B cell (primary cell): ENCODE data around the gene OTULIN. TPM values are rescaled to one million over a fixed set of nuclear protein-coding genes. Genes with fewer than 3 reads are reported as not detected.

Experiments
- ATAC-seq: fragments of 200-7000 bp; cut with Tn5 transposase; one replicate; pipeline ENCODE4 v1.10.0; 2021; ENCODE audit warnings: low read depth, mild to moderate bottlenecking, moderate number of reproducible peaks, moderate library complexity
- CTCF ChIA-PET: fragments of 350-600 bp; sonication (Branson Sonifier 250); formaldehyde crosslinking; loops from one replicate; lab custom pipeline; 2021; ENCODE audit warnings: antibody characterized with exemption, inconsistent platforms; lab: Charles Lee
- POLR2A ChIA-PET: fragments of 350-600 bp; sonication (Branson Sonifier 250); formaldehyde crosslinking; loops from one replicate; lab custom pipeline; 2021; ENCODE audit warnings: antibody characterized with exemption; lab: Charles Lee
- DNase-seq: peaks from one replicate; pipeline ENCODE4 v3.0.0; 2013
- H2AFZ ChIP-seq: 2 replicates; pipeline ENCODE4 v1.6.1; 2012; ENCODE audit warnings: mild to moderate bottlenecking, low read depth, low read length; ENCODE audit not compliant: insufficient read depth, poor library complexity, severe bottlenecking
- H3K27ac ChIP-seq, 2 donors: 1 replicate in 1 of 2; 2 replicates in 1 of 2; pipeline ENCODE4 v1.5.1; 2012 to 2013; ENCODE audit warnings: low read length in 2 of 2, mild to moderate bottlenecking in 2 of 2, moderate library complexity in 1 of 2
- H3K27me3 ChIP-seq, 4 experiments: fragments of 200-600 bp in 1 of 4; sonication (generic) in 1 of 4; replicated peaks in 1 of 4; 1 replicate in 2 of 4; 2 replicates in 2 of 4; pipeline versions ENCODE4 v1.6.1 to v1.7.0; 2013 to 2016; ENCODE audit warnings: low read length in 3 of 4, mild to moderate bottlenecking in 2 of 4, mixed read lengths in 1 of 4, moderate library complexity in 1 of 4; ENCODE audit not compliant: insufficient read depth in 4 of 4, control insufficient read depth in 3 of 4; ENCODE audit errors: control extremely low read depth in 1 of 4
- H3K36me3 ChIP-seq, 2 experiments: replicated peaks in 1 of 2; 1 replicate in 1 of 2; 2 replicates in 1 of 2; pipeline versions ENCODE4 v1.6.1 to v1.7.1; 2013; ENCODE audit warnings: low read length in 1 of 2; ENCODE audit not compliant: insufficient read depth in 2 of 2, control insufficient read depth in 1 of 2; ENCODE audit errors: control extremely low read depth in 1 of 2, extremely low read depth in 1 of 2
- H3K4me1 ChIP-seq, 2 donors: fragments of 200-600 bp in 1 of 2; sonication (generic) in 1 of 2; 1 replicate in 1 of 2; 2 replicates in 1 of 2; pipeline versions ENCODE4 v1.5.1 to v1.6.1; 2013 to 2017; ENCODE audit warnings: low read length in 2 of 2; ENCODE audit not compliant: control insufficient read depth in 2 of 2, insufficient read depth in 2 of 2
- H3K4me2 ChIP-seq: replicated peaks from 2 replicates; pipeline ENCODE3; 2012; ENCODE audit warnings: mild to moderate bottlenecking, low read depth, low read length; ENCODE audit not compliant: poor library complexity, severe bottlenecking
- H3K4me3 ChIP-seq, 5 experiments: fragments of 200-600 bp in 1 of 5; sonication (generic) in 1 of 5; 1 replicate in 3 of 5; 2 replicates in 2 of 5; pipeline versions ENCODE4 v1.5.1 to v1.7.0; 2011 to 2016; ENCODE audit warnings: low read length in 4 of 5, mild to moderate bottlenecking in 4 of 5, low read depth in 2 of 5, control low read depth in 1 of 5, moderate library complexity in 1 of 5; ENCODE audit not compliant: insufficient read depth in 1 of 5; ENCODE audit errors: control extremely low read depth in 1 of 5, extremely low read depth in 1 of 5
- H3K79me2 ChIP-seq: fragments of 200-600 bp; sonication (generic); one replicate; pipeline ENCODE4 v1.6.0; 2016; ENCODE audit warnings: low read length; ENCODE audit not compliant: control insufficient read depth, insufficient read depth
- H3K9ac ChIP-seq: fragments of 200-600 bp; sonication (generic); 2 replicates; pipeline ENCODE4 v1.6.1; 2017; ENCODE audit warnings: mild to moderate bottlenecking, low read length, moderate library complexity
- H3K9me3 ChIP-seq, 3 donors: one replicate each; pipeline versions ENCODE4 v1.6.1 to v1.7.1; 2013; ENCODE audit warnings: low read length in 2 of 3; ENCODE audit not compliant: control insufficient read depth in 2 of 3, insufficient read depth in 1 of 3; ENCODE audit errors: control extremely low read depth in 1 of 3
- H4K20me1 ChIP-seq: 2 replicates; pipeline ENCODE4 v1.6.0; 2012; ENCODE audit warnings: mild to moderate bottlenecking, low read length; ENCODE audit not compliant: insufficient read depth, control insufficient read depth, poor library complexity, severe bottlenecking
- H3K27ac Mint-ChIP-seq: one replicate; pipeline ENCODE4 v1.8.0; 2021; ENCODE audit warnings: mixed read lengths
- H3K27me3 Mint-ChIP-seq: one replicate; pipeline ENCODE4 v1.8.0; 2021; ENCODE audit warnings: mixed read lengths
- H3K4me1 Mint-ChIP-seq: one replicate; pipeline ENCODE4 v1.8.0; 2021; ENCODE audit warnings: mixed read lengths
- H3K4me3 Mint-ChIP-seq: one replicate; pipeline ENCODE4 v1.8.0; 2021; ENCODE audit warnings: mixed read lengths
- H3K9me3 Mint-ChIP-seq: one replicate; pipeline ENCODE4 v1.8.0; 2022; ENCODE audit warnings: mixed read lengths; ENCODE audit not compliant: insufficient read depth
- EZH2 ChIP-seq: IDR thresholded peaks from 2 replicates; pipeline ENCODE4 v1.6.1; 2012; ENCODE audit warnings: borderline replicate concordance, low read depth, mild to moderate bottlenecking, moderate library complexity, low read length; ENCODE audit not compliant: insufficient read depth, poor library complexity, severe bottlenecking
- WGBS: methylation state at CpG from one replicate; pipeline ENCODE4 v1.1.5; 2013; ENCODE audit warnings: missing lambda C conversion rate; ENCODE audit not compliant: insufficient coverage; 5-methylcytosine and 5-hydroxymethylcytosine counted together
- intact Hi-C: fragments of 100-400 bp; cut with micrococcal nuclease; formaldehyde crosslinking; loops from one replicate; pipeline ENCODE4 v1.10.0; 2022
- polyA plus RNA-seq: library from polyadenylated mRNA; depleted of rRNA; stranded (reverse); fragments of >200 nt; gene quantifications from 2 replicates; pipeline ENCODE4 v1.2.3, GENCODE V29; 2012
- total RNA-seq, 2 donors: library from RNA; stranded (reverse); fragments of 120-200 nt in 1 of 2; gene quantifications; 1 replicate in 1 of 2; 2 replicates in 1 of 2; pipeline versions ENCODE4 v1.2.3 to v1.2.4, GENCODE V29; 2013 to 2022
- TF ChIP-seq, protein P1 (sequence below): fragments of 200-600 bp; IDR thresholded peaks from one replicate; pipeline ENCODE4 v1.8.0; 2022; ENCODE audit warnings: antibody characterized with exemption, mild to moderate bottlenecking

OTULIN gene
- total and polyA plus RNA-seq, 2 donors (not counting 1 experiment from before 2014, with no cell fraction given), result 8.4 to 64.4 TPM

GRCh38 chr5:14659821-14660607, 4.5 kb upstream of the OTULIN start:
- Histone ChIP-seq H3K9ac (no peak overlapping the region), H3K79me2 (peaks cover 5% of the 10 kb centered on the region), H3K27ac (no peak overlapping the region), H3K4me1 (peaks cover 18 to 28% of the 10 kb centered on the region in 2 donors), H3K36me3 (no peaks in the 10 kb centered on the region), H2AFZ (no peak overlapping the region), H4K20me1 (peaks cover 4% of the 10 kb centered on the region), H3K4me3 (no peak overlapping the region), H3K4me2 (no peak overlapping the region), H3K9me3 (no peaks in the 10 kb centered on the region), H3K27me3 (no peaks in the 10 kb centered on the region)
- peaks cover 42% of the 10 kb centered on the region for H3K4me1 Mint-ChIP-seq
- intact Hi-C loops, result loop anchor here (5.0 to 10.0 kb wide), 6 partner anchors 155 to 1805 kb away; partner anchors contain the start of gene ZNF622
- POLR2A ChIA-PET, result interaction anchor here (0.6 kb wide), 1 partner anchor 26 kb away, joined by 3 read pairs; no protein-coding TSS in a partner anchor
- ATAC-seq, result no peak
- no peak for DNase-seq
- no peak for TF ChIP-seq EZH2
- TF ChIP-seq, protein P1, sequence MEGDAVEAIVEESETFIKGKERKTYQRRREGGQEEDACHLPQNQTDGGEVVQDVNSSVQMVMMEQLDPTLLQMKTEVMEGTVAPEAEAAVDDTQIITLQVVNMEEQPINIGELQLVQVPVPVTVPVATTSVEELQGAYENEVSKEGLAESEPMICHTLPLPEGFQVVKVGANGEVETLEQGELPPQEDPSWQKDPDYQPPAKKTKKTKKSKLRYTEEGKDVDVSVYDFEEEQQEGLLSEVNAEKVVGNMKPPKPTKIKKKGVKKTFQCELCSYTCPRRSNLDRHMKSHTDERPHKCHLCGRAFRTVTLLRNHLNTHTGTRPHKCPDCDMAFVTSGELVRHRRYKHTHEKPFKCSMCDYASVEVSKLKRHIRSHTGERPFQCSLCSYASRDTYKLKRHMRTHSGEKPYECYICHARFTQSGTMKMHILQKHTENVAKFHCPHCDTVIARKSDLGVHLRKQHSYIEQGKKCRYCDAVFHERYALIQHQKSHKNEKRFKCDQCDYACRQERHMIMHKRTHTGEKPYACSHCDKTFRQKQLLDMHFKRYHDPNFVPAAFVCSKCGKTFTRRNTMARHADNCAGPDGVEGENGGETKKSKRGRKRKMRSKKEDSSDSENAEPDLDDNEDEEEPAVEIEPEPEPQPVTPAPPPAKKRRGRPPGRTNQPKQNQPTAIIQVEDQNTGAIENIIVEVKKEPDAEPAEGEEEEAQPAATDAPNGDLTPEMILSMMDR, result no peak
- WGBS, result 100% methylated on average over 1 of the region's 3 CpGs
- no peaks in the 10 kb centered on the region for H3K27me3 Mint-ChIP-seq
- CTCF ChIA-PET, result interaction anchor here (5.0 kb wide), 1 partner anchor 12 kb away, joined by 37 read pairs; no protein-coding TSS in a partner anchor
- no peaks in the 10 kb centered on the region for H3K9me3 Mint-ChIP-seq
- H3K27ac Mint-ChIP-seq, result no peak overlapping the region
- H3K4me3 Mint-ChIP-seq, result no peak overlapping the region

DNA sequence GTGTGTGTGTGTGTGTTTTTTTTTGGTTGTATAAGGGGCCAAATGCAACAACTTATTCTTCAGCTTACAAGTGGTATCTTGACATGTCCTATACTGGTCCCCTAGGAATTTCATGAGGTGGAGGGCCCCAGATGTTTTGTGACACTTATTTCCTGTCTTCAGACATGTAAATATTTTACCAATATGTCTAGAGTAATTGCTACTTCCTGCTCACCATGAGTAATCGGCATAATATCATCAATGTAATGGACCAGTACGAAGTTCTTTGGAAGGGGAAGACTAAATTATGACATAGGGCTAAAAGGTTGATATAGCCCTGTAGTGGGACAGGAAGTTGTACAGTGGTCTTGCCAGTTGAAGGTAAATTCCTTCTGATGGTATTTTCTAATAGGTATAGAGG, 3.7 kb upstream of the OTULIN start:
- no peak for TF ChIP-seq EZH2
- TF ChIP-seq, protein P1, result no peak
- POLR2A ChIA-PET, result interaction anchor here (0.6 kb wide), 1 partner anchor 25 kb away, joined by 3 read pairs; no protein-coding TSS in a partner anchor

More for the DNA sequence above, 3.7 kb upstream of the OTULIN start:
- Mint-ChIP-seq H3K4me3 (peak overlapping the region; percentile 6), H3K9me3 (no peaks in the 10 kb centered on the region), H3K4me1 (peaks cover 49% of the 10 kb centered on the region), H3K27me3 (no peaks in the 10 kb centered on the region), H3K27ac (no peak overlapping the region)
- no peak overlapping the region for H3K27ac ChIP-seq
- peaks cover 13% of the 10 kb centered on the region for H3K79me2 ChIP-seq
- no peaks in the 10 kb centered on the region for H3K36me3 ChIP-seq
- H3K9ac ChIP-seq, result no peak overlapping the region
- H3K4me3 ChIP-seq, result no peak overlapping the region
- CTCF ChIA-PET, result interaction anchor here (5.0 kb wide), 1 partner anchor 13 kb away, joined by 37 read pairs; no protein-coding TSS in a partner anchor
- no peaks in the 10 kb centered on the region for H3K27me3 ChIP-seq
- H4K20me1 ChIP-seq, result peaks cover 4% of the 10 kb centered on the region
- intact Hi-C loops, result loop anchor here (5.0 to 10.0 kb wide), 6 partner anchors 154 to 1804 kb away; partner anchors contain the start of gene ZNF622
- no CpG with 5 or more reads among the region's 2 CpGs for WGBS
- DNase-seq (no peak), ATAC-seq (no peak)
- H3K4me2 ChIP-seq, result no peak overlapping the region
- no peak overlapping the region for H2AFZ ChIP-seq
- H3K4me1 ChIP-seq, result peaks cover 23 to 28% of the 10 kb centered on the region in 2 donors
- H3K9me3 ChIP-seq, result no peaks in the 10 kb centered on the region
